PC-3 (cell line): Measurements from ENCODE around the gene ITGA8.

ENCODE experiments used
- EZH2 ChIP-seq: fragments of 300-600 bp; sonication (generic); IDR thresholded peaks from one replicate; pipeline ENCODE4 v1.6.1; 2017; ENCODE audit warnings: antibody characterized with exemption, mild to moderate bottlenecking, low read length; ENCODE audit not compliant: unreplicated experiment
- TF ChIP-seq, protein P1 (sequence below): fragments of 300-600 bp; sonication (generic); conservative IDR thresholded peaks from 2 replicates; pipeline ENCODE4 v1.5.1; 2017; ENCODE audit warnings: antibody characterized with exemption, low read depth, mild to moderate bottlenecking, low read length

DNA sequence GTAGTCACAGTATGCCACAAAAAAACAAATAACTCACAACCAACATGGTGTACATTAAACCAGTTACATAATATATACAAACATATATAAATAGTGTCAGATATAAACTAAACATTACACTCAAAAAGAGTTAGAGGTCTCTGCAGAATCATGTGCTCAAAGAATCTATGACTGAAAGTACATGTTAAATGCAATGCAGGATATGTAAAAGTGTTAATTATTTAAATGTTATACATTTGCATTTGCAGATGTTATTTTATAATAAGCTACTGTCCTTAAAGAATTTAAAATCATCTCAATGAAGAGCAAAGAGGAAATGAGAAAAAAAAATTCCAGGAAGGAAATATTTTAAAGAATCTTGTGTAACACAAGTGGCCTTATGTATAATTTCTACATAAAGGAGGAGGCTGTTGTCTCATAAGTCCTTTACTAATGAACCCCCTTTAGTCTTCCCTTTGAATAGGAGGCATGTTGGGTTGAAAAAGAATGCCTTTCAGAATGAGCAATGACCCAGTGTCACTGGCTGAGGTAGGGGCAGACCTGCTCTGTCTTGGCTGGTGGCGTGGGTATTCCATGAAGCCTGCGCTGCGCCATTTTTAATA, 148.9 kb downstream of the ITGA8 start:
- TF ChIP-seq EZH2, result no peak
- TF ChIP-seq, protein P1, sequence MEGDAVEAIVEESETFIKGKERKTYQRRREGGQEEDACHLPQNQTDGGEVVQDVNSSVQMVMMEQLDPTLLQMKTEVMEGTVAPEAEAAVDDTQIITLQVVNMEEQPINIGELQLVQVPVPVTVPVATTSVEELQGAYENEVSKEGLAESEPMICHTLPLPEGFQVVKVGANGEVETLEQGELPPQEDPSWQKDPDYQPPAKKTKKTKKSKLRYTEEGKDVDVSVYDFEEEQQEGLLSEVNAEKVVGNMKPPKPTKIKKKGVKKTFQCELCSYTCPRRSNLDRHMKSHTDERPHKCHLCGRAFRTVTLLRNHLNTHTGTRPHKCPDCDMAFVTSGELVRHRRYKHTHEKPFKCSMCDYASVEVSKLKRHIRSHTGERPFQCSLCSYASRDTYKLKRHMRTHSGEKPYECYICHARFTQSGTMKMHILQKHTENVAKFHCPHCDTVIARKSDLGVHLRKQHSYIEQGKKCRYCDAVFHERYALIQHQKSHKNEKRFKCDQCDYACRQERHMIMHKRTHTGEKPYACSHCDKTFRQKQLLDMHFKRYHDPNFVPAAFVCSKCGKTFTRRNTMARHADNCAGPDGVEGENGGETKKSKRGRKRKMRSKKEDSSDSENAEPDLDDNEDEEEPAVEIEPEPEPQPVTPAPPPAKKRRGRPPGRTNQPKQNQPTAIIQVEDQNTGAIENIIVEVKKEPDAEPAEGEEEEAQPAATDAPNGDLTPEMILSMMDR, result no peak
